ENCODE measurements around the gene SMAD3.
"Not testable (repeated sequence)": the region's sequence is repeated elsewhere in the genome, so short reads cannot be mapped to it uniquely, and the experiment has no call there.

The SMAD3 gene

DNA sequence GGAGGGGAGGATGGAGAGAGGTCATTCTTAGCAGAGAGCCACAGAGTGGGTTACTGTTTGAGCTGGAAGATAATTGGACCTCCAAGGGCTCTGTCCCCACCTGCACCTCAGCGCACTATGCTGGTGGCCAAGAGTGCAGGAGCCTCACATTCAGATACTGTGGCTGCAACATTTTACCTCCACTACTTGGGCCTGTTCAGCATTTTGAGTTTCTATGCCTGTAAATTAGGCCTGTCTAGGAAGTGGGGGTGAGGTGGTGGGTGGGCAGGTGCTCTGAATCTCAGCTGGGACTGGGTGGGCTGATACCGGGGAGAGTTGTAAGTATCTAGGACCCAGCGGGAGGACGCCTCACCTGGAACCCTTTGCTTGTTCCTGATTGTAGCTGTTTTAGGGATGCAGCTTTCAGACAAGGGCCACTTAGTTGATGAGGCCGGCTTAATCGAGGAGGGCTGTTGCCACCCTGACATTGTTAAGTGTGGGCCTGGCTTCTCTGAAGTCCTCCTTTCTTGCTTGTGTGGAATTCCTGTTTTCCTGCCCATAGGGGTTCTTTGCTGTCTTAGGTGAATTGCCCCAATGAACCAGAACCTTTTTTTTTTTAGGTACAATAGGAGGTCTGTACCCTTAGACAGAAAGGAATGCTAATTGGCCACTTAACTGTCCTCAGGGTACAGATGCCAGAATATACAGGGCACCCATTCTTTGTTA lies 83.8 kb downstream of the SMAD3 start:
- no peak for DNase-seq

DNA sequence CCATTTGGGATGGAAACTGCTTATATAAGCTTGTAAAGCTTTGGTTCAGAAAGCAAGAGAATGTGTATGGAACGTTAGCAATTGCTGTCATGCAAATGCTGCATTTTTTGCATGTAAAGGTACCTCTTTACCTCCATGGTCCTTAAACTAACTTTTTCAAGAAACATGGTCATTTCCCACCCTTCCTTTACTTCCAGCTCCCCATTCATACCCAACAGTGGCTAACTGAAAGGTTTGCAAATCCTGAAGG lies 84.3 kb downstream of the SMAD3 start:
- DNase-seq, result no peak

DNA sequence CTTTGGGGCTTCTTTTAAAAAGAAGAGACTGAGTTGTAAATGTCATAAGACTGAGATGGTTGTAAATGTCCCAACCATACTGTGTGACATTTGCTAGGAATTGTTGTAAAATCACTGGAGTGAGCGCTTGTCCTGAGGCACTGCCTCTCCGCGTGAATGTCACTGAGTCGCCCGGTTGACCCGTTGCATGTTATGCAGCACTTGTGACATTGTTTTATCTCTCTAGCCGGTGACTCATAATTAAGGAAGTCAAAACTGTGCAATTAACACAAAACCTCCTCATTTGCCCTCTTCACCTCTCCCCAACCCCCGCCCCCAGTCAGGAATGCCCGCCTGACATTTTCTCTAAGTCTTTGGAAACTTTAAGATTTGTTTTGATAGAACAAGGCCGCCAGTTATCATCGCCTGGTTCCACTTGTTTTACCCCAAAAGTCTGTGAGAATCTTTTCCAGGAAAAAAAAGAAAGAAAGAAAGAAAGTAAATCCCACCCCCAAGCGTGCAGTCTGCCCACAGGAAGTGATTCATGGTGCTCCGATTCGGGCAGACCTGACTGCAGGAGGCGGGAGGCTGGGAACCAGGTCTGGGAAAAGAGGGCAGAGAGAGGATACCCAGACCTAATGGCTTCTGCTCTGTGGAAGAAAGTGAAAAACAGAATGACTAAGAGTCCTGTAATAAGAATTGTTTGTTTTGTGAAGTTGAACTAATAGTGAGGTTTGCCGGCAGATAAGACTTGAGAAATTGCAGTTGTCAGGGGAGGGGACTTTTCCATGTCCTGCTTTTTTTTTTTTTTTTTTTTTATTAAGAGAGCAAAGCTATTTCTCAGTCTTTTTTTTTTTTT lies 84.8 kb downstream of the SMAD3 start:
- no peak for DNase-seq

DNA sequence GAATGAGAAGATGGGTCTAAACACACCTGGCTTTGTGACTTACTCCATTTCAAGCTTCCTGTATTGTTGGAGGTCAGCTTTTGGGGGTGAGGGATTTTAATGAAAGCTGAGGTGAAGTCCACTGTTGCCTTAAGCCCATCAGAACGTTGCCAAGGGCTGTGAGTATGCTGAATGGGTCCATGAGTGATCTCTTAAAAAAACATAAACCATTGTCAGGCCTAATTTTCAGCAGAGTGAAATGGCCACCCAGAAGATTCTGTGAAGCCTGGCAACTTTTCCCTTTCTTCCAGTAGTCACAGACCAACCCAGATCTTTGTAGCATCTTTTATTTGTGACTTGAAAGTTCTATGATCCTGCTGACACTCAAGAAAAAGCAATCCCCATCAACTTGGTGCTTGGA lies 87.0 kb downstream of the SMAD3 start:
- DNase-seq, result no peak

DNA sequence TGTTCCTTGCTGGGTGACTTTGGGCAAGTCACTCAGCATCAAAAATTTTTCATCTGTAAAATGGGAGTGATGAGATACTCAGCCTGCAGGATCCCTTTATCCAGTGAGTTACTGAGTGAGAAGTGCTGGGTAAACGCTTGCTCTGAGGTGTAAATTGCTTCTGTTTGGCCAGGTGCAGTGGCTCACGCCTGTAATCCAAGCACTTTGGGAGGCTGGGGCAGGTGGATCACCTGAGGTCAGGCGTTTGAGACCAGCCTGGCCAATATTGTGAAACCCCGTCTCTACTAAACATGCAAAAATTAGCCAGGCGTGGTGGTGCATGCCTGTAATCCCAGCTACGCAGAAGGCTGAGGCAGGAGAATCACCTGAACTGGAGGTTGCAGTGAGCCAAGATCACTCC lies 87.6 kb downstream of the SMAD3 start:
- not testable (repeated sequence) for DNase-seq

DNA sequence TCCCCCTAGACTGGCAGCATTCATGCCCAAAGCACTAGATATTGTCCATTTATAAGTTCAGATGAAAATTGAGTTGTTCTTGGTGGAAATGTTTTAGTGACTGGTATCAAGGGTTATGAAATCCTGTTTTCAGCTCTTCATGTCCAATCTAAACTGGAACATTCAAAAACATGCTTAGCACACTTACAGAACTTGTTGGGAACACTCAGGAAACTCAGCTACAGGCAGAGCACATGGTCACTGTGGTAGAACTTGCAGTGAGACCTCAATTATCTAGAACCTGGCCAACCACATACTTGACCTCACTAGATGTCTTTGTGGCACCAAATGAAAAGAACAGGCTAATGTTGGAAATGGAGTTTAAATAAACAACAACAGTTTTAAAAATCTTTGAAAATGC lies 88.8 kb downstream of the SMAD3 start:
- no peak for DNase-seq

DNA sequence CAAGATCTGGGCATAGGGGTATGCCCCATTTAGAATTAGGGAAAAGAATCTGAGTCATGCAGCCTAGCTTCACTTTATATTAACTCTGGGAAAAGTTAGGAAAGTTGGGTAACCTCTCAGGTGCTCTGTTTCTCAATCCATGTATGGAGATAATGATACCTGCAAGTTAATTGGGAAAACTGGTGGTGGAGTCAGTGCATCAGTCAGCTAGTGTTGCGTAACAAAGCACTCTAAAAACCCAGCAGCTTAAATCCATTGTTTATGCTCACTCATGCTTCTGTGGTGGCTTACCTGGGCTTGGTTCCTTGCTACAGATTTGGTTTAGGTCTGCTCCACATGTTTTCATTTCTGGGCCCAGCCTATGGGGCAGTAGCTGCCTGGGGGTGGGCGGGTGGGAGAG lies 91.0 kb downstream of the SMAD3 start:
- DNase-seq, result no peak

DNA sequence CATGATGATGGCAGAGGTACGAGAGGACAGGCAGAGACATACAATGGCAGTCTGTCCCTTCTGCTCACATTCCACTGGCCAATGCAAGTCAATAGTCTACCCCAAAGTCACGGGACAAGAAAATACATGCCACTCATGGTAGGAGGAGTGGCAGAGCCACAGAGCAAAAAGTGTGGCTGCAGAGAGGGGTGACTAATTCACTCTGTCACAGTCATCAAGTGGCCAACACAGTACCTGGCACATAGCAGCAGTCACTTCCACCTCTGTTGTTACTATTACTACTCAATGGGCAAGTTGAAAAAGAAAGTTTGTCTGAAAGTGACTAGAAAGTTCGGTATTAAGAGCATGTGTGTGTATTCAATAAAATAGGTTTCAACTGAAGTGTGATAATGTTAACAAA lies 91.4 kb downstream of the SMAD3 start:
- no peak for DNase-seq

DNA sequence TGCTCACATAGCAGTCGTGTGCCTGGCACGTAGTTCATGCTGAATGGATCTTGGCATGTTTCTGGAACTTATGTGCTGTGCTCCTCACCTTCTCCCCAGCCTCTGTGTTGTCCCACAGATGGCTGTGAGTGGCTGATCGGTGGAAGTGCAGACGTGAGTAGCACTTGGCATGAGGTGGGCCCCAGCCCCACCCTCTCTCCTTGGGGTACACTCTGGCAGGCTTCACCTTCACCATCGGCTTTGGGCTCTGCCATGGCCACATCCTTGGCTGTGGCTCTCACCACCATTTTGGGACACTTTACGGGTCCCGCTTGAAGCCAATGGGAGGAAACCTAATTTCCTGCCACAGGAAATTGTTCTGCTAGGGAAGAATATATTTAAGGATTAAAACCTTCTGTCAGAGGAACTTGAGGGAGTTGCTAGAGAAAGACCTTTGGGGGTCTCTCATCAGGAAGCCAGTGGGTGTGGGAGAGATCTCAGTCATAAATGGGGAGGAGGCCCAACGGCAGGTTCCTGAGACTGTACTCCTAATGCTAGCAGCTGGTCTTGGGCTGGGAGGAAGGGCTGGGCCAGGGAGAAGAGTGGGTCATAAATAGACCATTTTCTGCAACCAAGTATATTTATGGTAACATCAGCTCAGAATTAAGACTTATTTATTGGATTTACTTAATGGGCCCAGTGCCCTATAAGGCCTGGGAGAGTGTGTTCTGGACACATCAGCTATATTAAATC lies 92.3 kb downstream of the SMAD3 start:
- no peak for DNase-seq

DNA sequence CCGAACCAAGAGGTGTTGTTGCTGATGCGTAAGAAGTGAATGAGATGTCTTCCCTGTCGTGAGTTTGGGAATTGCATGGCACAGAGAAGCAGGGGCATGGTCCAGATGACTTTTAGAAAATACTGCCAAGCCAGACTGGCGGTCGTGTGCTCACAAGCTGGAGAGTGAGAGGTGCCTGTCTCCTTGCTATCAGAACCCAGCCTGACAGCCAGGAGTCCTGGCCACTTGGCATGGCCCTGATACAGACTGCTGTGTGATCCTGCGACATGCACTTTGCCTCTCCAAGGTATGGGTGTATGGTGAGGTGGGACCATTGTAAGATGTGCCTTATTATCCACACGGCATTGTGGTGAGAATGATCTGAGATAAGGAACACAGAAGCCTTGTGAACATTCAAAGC lies 93.0 kb downstream of the SMAD3 start:
- no peak for DNase-seq

DNA sequence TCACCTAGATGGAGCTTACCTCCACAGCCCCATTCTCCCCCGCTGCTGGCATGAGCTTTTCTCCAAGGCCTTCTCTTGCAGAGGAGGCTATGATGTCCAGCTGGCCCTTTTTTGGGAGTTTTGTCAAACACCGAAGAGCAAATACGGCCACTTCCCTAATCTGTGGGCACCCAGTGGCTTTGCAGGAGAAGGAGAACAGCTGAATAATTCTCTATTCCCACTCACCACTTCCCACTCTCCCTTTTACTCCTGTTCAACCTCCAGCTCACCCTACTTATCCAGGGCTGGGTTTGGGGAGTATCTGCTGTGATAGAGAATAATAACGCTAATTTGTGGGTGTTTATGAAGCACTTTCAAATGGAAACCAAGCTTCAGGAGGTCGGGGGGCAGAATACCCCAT lies 96.0 kb downstream of the SMAD3 start:
- no peak for DNase-seq

DNA sequence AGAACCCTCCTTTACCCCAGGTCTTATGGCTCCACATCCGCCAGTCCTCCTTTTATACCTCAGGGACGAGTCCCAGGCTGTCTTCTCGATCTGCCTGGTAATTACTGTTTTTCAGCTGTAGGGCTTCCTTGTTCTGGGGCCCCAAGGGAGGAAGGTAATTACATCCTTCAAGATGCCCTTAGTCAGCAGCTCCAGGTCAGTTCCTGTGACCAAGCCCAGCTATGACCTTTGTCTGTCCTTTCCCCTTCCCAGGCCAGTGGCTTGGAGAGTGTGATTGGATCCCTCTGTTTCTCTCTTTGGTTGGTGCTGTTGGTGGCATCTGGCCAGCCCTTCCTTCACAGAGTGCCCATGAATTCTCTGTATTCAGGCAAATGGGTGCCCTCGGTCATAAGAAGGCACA lies 96.5 kb downstream of the SMAD3 start:
- no peak for DNase-seq

DNA sequence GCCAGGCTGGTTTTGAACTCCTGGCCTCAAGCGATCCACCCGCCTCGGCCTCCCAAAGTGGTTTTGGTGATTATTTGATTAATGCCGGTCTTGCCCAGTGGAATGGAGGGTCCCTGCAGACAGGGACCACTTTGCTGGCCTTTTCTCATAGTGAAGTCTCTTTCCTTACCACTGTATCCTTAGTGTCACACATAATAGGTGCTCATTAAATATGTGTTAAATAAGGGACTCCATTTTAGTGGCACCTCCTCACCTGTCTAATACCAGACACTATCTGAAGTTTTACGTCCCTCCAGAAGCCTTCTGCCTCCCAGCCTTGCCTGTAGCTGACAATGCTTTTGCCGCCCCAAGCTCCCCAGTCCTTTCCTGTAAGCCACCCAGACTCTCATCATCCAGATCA lies 97.8 kb downstream of the SMAD3 start:
- no peak for DNase-seq

DNA sequence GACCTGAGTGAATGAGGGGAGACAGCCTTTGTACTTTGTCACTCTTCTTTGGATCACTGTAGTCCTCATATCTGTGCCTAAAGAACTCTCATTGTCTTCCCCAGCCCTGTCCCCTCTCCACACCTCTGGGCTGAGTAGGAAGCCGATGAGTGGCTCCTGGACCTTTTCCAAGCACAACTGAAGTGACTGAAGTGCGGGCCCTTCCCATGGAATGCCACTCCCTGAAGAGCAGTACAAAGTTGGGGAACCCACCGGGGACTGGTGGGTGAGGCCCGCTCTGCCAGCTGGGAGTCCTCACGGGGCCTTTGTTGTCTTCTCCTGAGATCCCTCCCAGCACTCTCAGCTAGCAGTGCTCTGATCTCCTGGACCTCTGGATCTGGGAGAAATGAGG lies 99.0 kb downstream of the SMAD3 start:
- no peak for DNase-seq

DNA sequence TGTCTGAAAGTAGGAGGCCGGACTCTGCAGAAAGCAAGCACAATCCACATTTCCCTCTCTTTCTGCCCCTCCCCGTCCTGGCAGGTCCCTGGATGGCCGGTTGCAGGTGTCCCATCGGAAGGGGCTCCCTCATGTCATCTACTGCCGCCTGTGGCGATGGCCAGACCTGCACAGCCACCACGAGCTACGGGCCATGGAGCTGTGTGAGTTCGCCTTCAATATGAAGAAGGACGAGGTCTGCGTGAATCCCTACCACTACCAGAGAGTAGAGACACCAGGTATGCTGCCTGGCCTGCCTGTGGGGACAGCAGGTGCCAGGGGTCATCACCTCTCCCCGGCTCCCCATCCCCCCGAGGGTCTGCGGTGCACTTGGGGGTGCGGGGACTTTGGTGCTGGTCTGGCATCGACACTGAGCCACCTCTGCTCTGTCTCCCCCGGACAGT lies 99.4 kb downstream of the SMAD3 start:
- DNase-seq, result no peak

DNA sequence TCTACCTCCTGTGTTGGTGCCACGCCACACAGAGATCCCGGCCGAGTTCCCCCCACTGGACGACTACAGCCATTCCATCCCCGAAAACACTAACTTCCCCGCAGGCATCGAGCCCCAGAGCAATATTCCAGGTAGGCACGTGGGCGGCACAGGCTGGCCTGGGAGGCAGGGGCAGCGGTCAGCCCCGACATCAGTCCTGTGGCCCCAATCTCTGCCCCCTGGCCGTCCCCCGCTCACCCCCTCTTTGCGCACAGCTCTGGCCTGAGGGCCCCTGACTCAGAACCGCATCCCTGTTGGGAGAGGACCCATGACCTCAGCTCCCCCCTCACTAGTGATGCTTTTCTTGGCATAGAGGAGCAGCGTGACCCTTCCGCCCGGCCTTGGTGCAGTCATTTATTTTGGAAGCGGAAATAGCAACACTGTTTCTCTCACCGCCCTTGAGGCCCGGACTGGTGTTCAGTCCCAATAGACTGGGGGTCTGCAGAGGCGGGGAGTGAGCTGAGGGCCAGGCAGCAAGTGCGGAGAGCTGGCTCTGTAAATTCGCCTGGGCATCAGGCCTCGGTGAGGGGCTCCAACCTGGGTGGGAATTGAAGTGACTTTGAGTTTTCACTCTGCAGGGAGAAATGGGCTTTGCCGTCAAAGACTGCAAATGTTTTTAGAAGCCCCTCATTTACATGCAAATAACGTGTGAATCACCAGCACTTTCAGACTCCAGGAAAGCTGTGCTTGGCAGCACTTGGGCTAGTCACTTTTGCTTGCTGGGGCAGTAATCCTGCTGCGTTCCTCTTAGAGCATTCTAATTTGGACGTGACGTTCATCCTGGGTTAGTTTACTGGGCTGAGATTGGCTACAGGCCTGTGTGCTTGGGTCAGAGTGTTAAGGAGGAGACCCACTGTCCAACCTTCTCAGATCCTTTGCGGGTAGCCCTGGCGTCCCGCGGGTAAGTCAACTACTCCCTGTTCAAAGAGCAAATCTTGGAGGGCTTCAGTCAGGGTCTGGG lies 100.2 kb downstream of the SMAD3 start:
- DNase-seq, result no peak

DNA sequence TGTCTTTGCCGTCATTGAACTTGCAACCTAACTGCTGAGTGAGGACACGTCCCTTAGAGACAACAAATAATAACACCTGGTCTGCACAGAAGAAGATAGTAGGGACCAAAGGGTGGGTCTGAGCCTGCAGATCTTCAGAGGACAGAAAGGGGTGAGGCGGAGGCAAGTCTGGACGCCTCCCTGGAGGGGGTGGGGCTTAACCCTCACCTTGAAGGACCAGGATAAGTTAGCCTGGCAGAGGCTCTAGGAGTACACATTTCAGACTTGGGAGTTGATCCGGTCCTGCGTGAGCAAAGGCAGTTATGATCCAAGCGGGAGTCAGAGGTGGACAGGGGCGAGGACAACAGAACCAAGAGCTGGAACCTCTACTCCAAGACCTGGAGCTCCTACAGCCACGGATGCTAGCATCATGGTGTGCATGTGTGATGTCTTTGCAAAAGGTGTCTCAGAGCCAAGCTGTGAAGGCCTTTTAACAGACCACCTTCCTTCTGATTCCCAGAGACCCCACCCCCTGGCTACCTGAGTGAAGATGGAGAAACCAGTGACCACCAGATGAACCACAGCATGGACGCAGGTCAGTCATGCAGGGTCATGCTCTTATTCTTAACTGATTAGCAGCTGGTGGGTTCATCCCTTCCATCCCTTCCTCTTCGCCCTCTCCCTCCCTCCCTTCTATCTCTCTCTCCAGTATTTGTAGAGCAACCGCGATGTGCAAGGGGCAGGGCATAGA lies 101.0 kb downstream of the SMAD3 start:
- DNase-seq, result no peak

DNA sequence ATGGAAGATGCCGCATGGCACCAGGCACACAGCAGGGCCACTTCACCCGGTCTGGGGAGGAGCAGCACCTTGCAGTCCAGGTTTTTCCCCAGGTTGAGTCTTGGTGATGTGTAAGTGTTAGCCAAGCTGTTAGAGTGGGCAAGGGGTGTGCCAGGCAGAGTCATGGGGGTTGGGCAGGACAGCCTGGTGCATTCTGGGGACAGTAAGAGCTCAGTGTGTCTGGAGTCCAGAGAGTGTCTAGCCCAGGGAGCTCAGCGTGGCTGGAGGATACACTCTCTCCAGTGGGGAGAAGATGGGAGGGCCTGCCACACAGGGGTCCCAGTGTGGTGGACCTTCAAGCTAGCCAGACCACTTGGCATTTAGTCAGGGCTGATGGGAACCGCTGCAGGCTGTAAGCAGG lies 101.7 kb downstream of the SMAD3 start:
- DNase-seq, result no peak

DNA sequence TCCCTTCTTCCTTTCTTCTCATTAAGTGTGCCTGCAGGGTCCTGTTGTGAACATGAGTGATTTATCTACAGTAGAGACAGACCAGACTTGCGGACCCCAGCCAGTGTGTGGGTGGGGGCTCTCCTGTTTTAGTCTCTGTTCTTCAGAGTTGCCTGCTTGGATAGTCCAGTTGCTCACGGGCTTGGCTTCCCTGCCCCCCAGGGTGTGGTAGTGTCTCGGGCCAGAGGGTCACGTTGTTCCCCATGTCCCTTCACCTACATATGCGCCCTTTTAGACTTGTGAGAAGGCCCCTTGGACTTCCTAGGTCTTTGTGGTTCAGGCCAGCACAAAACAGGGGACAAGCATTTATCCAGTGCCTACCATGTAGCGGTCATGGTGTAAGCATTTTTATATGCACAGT lies 103.3 kb downstream of the SMAD3 start:
- no peak for DNase-seq

DNA sequence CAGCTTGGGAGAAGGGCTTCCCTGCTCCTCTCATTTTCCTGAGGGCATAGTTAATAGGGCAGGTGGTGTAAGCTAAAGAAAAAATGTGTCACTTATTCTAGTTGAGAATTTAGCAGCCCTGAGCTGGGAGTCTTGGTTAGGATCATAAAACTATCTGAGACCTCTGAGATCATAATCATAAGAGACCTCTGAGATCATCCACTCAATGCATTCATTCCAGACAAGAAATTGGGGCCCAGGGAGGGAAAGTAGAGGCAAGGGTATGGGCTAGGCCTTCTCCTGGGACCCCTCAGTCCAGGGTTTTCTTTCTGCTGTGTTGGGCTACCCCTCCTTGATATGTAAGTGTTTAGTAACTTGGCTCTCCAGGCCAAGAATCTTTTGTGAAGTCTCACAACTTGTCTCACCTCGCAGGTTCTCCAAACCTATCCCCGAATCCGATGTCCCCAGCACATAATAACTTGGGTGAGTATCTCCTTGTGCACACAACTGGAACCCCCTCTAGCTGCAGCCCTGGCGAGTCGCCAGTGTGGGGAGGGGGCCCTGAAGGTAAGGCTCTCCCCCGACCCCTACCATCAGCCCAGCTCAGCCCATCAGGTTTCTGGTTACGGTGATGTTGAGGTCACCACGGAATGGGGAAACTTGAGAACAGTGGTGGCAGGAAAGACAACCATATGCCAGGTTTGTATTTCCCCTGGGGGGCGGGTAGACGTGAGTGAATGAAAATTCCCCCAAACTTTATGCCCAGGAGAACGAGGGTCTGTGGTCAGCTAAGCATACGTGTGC lies 104.9 kb downstream of the SMAD3 start:
- no peak for DNase-seq

DNA sequence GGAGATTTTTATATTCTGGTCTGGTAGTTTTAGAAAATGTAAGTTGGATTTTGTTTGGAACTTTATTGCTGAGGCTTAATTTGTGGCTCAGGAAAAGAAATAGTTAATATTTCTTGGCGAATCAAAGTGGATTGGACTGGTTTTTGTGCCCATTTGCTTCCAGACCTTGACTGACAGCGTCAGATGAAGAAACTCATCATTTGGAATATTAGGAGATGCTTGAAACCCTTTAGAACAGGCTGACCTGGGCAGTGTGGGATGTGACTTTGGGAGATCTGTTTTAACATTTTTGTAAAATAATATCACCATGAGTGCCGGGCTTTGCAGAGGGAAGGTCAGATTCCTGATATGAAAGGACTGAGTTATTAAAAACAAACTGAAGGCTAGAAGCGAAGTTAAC lies 106.1 kb downstream of the SMAD3 start:
- no peak for DNase-seq

All from stimulated activated CD4-positive, alpha-beta T cell treated with anti-CD3 and anti-CD28 coated beads, Interleukin-4, amount 100 ng/mL, for 4 hours (primary cell).